NCI-H510A (cell line): ENCODE measurements around the gene PTCH1.

Experiments used
- DNase-seq: peaks from one replicate; lab custom pipeline; 2025; lab: John Stamatoyannopoulos, UW

Gene PTCH1

GRCh38 chr9:95440447-95440846, 76.3 kb downstream of the PTCH1 start:
- no peak for DNase-seq

DNA sequence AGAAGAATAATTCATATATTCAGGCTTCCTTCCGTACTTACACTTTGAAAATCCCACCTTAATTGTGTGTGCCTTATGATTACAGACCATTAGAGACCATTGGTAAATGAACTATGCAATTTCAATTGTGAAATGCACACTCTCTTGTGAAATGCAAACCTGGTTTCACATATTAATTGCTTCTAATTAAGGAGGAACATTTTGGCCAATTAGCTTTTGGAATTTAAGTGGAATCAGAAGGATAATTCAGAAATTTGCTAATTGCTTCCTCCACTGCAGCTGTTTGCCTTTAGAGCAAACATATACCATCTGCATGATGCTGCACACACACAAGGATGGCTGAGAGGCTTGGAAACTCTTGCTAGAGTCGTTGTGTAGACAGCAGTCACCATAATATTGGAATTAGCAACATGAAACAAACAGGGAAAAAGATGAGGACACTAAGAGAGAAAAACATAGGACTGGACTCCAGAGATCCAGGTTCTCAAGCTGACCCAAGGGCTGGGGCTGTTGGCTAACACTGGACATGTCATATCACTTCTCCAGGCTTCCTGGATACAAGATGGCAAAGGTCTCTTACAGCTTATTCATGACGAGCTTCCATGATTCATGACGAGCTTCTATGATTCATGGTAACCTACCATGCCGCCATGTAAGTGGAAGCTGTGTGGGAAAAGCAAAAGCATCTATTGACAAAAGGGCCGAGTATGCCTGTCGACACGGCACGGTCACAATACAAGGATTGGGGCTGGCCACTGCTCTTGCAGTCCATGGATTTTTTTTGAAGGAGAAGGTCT, 78.0 kb downstream of the PTCH1 start:
- DNase-seq = no peak

GRCh38 chr9:95437559-95437958, 79.2 kb downstream of the PTCH1 start:
- DNase-seq = no peak

GRCh38 chr9:95436416-95436815, 80.4 kb downstream of the PTCH1 start:
- DNase-seq = no peak

GRCh38 chr9:95435074-95435728, 81.6 kb downstream of the PTCH1 start:
- no peak for DNase-seq

- no peak for DNase-seq
These were observed 82.4 kb downstream of the PTCH1 start for GRCh38 chr9:95434116-95435073.

- no peak for DNase-seq
These were observed 83.5 kb downstream of the PTCH1 start for GRCh38 chr9:95433096-95433819.

DNA sequence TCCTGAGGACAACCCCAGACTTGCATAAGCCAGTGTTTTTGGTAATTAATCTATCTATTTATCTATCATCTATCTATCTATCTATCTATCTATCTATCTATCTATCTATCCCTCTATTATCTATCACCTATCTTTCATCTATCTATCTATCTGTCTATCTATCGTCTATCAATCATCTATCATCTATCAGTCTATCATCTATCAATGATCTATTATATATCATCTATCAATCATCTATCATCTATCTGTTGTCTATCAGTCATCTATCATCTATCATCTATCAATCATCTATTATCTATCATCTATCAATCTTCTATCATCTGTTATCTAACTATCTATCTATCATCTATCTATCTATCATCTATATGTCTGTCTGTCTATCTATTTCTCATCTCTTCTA, 85.5 kb downstream of the PTCH1 start:
- no peak for DNase-seq

DNA sequence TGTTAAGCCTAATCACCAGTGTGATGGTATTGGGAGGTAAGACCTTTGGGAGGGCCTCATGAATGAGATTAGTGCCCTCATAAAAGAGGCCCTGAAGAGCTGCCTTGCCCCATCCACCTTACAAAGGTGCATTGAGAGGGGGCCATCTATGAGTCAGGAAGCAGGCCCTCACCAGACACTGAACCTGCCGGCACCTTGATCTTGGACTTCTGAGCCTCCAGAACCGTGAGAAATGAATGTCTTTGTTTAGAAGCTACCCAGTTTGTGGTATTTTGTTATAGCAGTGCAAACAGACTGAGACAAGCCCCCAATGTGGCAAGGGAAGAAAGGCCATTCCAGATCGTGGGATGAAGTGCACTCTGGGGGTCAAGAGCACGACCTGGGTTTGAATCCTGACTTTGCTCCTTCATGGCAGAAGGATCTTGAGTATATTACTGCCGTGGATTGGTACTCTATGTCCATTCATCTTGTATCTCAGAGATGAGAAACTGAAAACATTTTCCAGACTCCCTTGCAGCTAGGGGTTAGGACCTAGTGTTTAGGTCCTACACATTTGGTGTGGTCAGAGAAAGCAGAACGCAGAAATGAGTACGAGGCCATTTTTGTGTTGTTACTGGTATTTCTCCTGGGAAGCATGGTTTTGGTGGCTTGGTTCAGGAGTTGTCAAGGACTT, 86.7 kb downstream of the PTCH1 start:
- no peak for DNase-seq

DNA sequence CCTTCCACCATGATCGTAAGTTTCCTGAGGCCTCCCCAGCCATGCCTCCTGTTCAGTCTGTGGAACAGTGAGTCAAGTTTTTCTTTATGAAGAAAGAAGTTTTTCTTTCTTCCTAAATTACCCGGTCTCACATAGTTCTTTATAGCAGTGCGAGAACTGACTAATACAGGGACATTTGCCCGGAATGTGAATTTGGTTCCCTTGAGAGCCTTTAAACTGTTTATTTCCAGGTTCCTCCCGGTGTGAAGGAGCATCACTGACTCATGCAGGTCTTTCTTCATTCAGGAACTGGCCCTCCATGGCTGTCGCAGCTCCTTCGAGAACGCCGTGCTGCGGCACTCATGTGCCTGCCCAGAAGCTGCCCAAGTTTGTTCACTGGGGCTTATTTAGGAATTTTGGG, 87.7 kb downstream of the PTCH1 start:
- no peak for DNase-seq

GRCh38 chr9:95425910-95426551, 90.7 kb downstream of the PTCH1 start:
- peak; percentile 20 for DNase-seq

GRCh38 chr9:95422650-95423049, 94.1 kb downstream of the PTCH1 start:
- no peak for DNase-seq

- no peak for DNase-seq
These were observed 96.3 kb downstream of the PTCH1 start for GRCh38 chr9:95420518-95420917.

GRCh38 chr9:95419444-95419843, 97.3 kb downstream of the PTCH1 start:
- no peak for DNase-seq

- DNase-seq = no peak
These were observed 101.6 kb downstream of the PTCH1 start for GRCh38 chr9:95415158-95415557.

- DNase-seq = no peak
These were observed 103.0 kb downstream of the PTCH1 start for GRCh38 chr9:95413793-95414192.

- no peak for DNase-seq
These were observed 105.5 kb downstream of the PTCH1 start for GRCh38 chr9:95411054-95411892.

DNA sequence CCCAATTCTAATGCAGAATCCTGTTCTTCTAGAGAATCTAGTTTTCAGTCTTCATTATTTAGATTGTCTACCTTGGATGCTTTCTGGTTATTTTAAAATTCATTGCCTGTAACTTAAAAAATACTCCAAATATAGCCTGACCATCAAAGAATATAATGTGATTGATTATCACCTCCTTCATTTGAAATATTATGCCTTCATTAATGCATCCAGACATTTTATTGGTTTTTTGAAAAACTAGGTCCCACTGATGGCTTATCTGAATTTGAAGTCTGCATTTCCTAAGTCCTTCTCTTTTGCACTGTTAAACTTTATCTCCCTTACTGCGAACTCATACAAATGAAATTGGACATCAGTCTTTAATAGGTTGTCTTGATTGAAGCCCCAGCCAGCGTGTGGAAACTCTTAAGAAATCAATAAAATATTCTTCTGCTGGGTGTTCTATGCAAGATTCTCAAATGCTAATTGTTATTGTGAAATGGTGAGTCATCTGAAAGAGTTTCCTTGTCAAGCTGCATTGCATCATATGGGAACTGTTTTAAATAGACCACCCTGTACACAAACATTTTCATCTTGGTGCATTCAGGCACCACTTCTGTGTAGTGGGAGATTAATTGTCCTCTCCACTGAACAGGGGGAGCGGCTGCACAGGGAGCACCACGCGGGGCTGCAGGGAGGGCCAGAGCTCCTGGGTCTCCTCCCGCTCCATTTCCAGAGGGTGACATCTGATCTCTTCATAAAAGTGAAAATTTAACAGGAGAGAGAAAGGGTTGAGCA, 106.9 kb downstream of the PTCH1 start:
- no peak for DNase-seq

GRCh38 chr9:95407524-95407923, 109.2 kb downstream of the PTCH1 start:
- DNase-seq = no peak
